UCSD-AML1 (cell line): ENCODE measurements around the gene IVD.
A peak's percentile ranks its signal among the peaks of the same experiment; 100 is the strongest.

Experiments
- DNase-seq: peaks from one replicate; lab custom pipeline; 2025; ENCODE audit not compliant: unreplicated experiment; lab: John Stamatoyannopoulos, UW

The IVD gene

GRCh38 chr15:40372981-40373380 lies 32.6 kb upstream of the IVD start:
- no peak for DNase-seq

- no peak for DNase-seq
Observed at GRCh38 chr15:40377606-40378005, 28.0 kb upstream of the IVD start.

- DNase-seq: no peak
Observed at GRCh38 chr15:40379374-40379773, 26.2 kb upstream of the IVD start.

- no peak for DNase-seq
Observed at GRCh38 chr15:40379853-40380252, 25.7 kb upstream of the IVD start.

GRCh38 chr15:40380636-40381035 lies 25.0 kb upstream of the IVD start:
- DNase-seq: no peak

GRCh38 chr15:40381818-40382529 lies 23.6 kb upstream of the IVD start:
- no peak for DNase-seq

GRCh38 chr15:40382580-40383456 lies 22.8 kb upstream of the IVD start, which contains the start of gene KNSTRN:
Gene KNSTRN, plus strand, starts transcription at chr15:40382721. Its CDS starts 115 bp downstream, at chr15:40382836.
- DNase-seq: peak; percentile 87

- no peak for DNase-seq
Observed at GRCh38 chr15:40386480-40386879, 19.1 kb upstream of the IVD start.

- DNase-seq: no peak
Observed at GRCh38 chr15:40388941-40389823, 16.4 kb upstream of the IVD start.

- no peak for DNase-seq
Observed at GRCh38 chr15:40389824-40390595, 15.6 kb upstream of the IVD start.

GRCh38 chr15:40392986-40393948 lies 12.3 kb upstream of the IVD start:
- DNase-seq: no peak

- no peak for DNase-seq
Observed at GRCh38 chr15:40397688-40398412, 7.7 kb upstream of the IVD start.

GRCh38 chr15:40398413-40398873 lies 7.2 kb upstream of the IVD start:
- DNase-seq: peak; percentile 68

- no peak for DNase-seq
Observed at GRCh38 chr15:40399370-40399769, 6.2 kb upstream of the IVD start.

GRCh38 chr15:40407330-40407990 lies 1.9 kb downstream of the IVD start:
- no peak for DNase-seq

GRCh38 chr15:40409366-40409765 lies 3.8 kb downstream of the IVD start:
- DNase-seq: no peak

GRCh38 chr15:40410476-40410875 lies 4.9 kb downstream of the IVD start:
- no peak for DNase-seq
